IPS-15b (cell line): Measurements from ENCODE around the gene CCT2.
"Not testable (repeated sequence)": the region's sequence is repeated elsewhere in the genome, so short reads cannot be mapped to it uniquely, and the experiment has no call there.

Source experiments
- H3K27me3 ChIP-seq: one replicate; pipeline ENCODE4 v1.6.1; 2013; ENCODE audit warnings: low read length; ENCODE audit not compliant: control insufficient read depth, insufficient read depth
- H3K36me3 ChIP-seq: one replicate; pipeline ENCODE4 v1.6.1; 2013; ENCODE audit warnings: low read length; ENCODE audit not compliant: control insufficient read depth, insufficient read depth
- H3K4me1 ChIP-seq: one replicate; pipeline ENCODE4 v1.6.1; 2013; ENCODE audit warnings: mild to moderate bottlenecking, low read length; ENCODE audit not compliant: control insufficient read depth, insufficient read depth
- H3K4me3 ChIP-seq: one replicate; pipeline ENCODE4 v1.5.1; 2013; ENCODE audit warnings: low read depth, low read length
- H3K9ac ChIP-seq: one replicate; pipeline ENCODE4 v1.6.1; 2013; ENCODE audit warnings: low read depth, mild to moderate bottlenecking, low read length
- H3K9me3 ChIP-seq: one replicate; pipeline ENCODE4 v1.6.1; 2013; ENCODE audit warnings: mild to moderate bottlenecking, low read length; ENCODE audit not compliant: control insufficient read depth, insufficient read depth

CCT2 gene

DNA sequence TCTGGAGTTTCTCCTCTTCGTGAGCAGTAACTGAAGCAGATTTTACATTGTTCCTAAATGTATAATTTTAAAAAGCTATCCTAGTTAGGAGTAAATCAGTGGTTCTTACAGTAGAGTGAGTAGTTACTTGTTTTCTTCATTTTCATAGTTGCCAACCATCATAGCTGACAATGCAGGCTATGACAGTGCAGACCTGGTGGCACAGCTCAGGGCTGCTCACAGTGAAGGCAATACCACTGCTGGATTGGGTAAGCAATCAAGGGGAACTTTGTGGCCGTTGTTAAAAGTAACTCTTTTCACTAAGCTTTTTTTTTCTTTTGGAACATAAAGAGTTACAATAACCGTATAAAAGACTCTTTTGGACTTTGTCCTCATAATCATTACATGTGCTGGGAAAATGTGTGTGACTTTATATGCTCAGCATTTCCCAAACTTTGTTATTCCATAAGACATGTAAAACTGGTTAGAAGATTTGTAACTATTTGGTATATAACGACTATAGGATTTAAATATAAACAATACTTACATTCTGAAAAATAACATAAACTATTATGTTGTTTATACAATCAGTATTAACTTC is 13.0 kb downstream of the CCT2 start:
- no peak overlapping the region for H3K4me3 ChIP-seq
- peaks cover 44% of the 10 kb centered on the region for H3K36me3 ChIP-seq

GRCh38 chr12:69600804-69601203 is 15.5 kb downstream of the CCT2 start:
- Histone ChIP-seq H3K36me3 (peaks cover 32% of the 10 kb centered on the region), H3K4me3 (no peak overlapping the region), H3K9me3 (no peaks in the 10 kb centered on the region), H3K4me1 (no peaks in the 10 kb centered on the region), H3K27me3 (no peaks in the 10 kb centered on the region), H3K9ac (no peak overlapping the region)

More for the DNA sequence above, 13.0 kb downstream of the CCT2 start:
- H3K9me3 ChIP-seq: no peaks in the 10 kb centered on the region
- H3K27me3 ChIP-seq: no peaks in the 10 kb centered on the region
- no peak overlapping the region for H3K9ac ChIP-seq
- H3K4me1 ChIP-seq: no peaks in the 10 kb centered on the region

- H3K27me3 ChIP-seq: no peaks in the 10 kb centered on the region
- no peak overlapping the region for H3K4me3 ChIP-seq
- no peak overlapping the region for H3K9ac ChIP-seq
- H3K4me1 ChIP-seq: no peaks in the 10 kb centered on the region
- no peaks in the 10 kb centered on the region for H3K9me3 ChIP-seq
- H3K36me3 ChIP-seq: peaks cover 23% of the 10 kb centered on the region
Observed at GRCh38 chr12:69601962-69602685, 16.9 kb downstream of the CCT2 start.

GRCh38 chr12:69602954-69603353 is 17.7 kb downstream of the CCT2 start:
- Histone ChIP-seq H3K9me3 (no peaks in the 10 kb centered on the region), H3K4me3 (no peak overlapping the region), H3K9ac (no peak overlapping the region), H3K27me3 (no peaks in the 10 kb centered on the region), H3K36me3 (peaks cover 15% of the 10 kb centered on the region), H3K4me1 (no peaks in the 10 kb centered on the region)

DNA sequence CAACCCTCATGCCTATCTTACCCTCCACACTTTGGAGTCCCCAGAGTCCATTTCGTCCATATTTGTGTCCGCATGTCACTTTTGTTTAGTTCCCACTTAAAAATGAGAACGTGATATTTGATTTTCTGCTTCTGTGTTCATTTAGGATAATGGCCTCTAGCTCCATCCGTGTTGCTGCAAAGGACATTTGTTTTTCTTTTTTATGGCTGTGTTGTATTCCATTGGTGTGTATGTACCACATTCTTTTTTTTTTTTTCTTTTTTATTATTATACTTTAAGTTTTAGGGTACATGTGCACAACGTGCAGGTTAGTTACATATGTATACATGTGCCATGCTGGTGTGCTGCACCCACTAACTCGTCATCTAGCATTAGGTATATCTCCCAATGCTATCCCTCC is 18.3 kb downstream of the CCT2 start:
- not testable (repeated sequence) for H3K4me3 ChIP-seq, H3K27me3 ChIP-seq, H3K9ac ChIP-seq, H3K9me3 ChIP-seq, H3K4me1 ChIP-seq
- peaks cover 12% of the 10 kb centered on the region for H3K36me3 ChIP-seq

DNA sequence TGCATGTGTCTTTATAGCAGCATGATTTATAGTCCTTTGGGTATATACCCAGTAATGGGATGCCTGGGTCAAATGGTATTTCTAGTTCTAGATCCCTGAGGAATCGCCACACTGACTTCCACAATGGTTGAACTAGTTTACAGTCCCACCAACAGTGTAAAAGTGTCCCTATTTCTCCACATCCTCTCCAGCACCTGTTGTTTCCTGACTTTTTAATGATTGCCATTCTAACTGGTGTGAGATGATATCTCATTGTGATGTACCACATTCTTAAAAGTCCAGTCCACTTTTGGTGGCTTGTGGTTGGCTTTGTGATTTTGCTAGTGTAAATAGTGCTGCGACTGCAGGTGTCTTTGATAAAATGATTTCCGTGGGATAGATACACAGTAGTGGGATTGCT is 19.0 kb downstream of the CCT2 start:
- not testable (repeated sequence) for H3K4me3 ChIP-seq, H3K9me3 ChIP-seq, H3K9ac ChIP-seq, H3K27me3 ChIP-seq, H3K4me1 ChIP-seq
- H3K36me3 ChIP-seq: peaks cover 12% of the 10 kb centered on the region

GRCh38 chr12:69608114-69608513 is 22.9 kb downstream of the CCT2 start:
- H3K4me3 ChIP-seq: no peak overlapping the region
- H3K4me1 ChIP-seq: no peaks in the 10 kb centered on the region
- H3K27me3 ChIP-seq: no peaks in the 10 kb centered on the region
- no peaks in the 10 kb centered on the region for H3K36me3 ChIP-seq
- H3K9ac ChIP-seq: no peak overlapping the region
- no peaks in the 10 kb centered on the region for H3K9me3 ChIP-seq

GRCh38 chr12:69610126-69610525 is 24.9 kb downstream of the CCT2 start:
- H3K9me3 ChIP-seq: no peaks in the 10 kb centered on the region
- no peaks in the 10 kb centered on the region for H3K27me3 ChIP-seq
- H3K9ac ChIP-seq: no peak overlapping the region
- no peak overlapping the region for H3K4me3 ChIP-seq
- no peaks in the 10 kb centered on the region for H3K4me1 ChIP-seq
- H3K36me3 ChIP-seq: no peaks in the 10 kb centered on the region

DNA sequence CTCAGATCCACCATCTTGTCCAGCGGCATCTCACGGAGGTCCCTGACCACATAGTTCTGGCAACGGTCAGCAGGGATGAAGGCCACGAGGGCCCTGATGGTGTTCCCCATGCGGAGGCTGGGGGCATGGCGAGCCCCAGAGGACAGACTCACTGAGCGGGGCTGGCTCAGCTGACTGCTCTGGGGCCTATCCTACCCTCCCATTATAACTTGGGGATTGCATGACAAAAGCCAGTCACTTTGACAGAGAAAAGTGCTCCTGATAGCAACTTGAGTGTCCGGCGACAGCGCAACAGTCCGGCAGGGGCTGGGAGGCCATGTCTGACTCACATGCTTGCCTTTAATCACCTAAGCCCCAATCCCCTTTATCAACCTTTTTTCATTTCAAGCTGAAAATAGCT is 25.5 kb downstream of the CCT2 start, which contains the start of gene LRRC10:
TSS of gene LRRC10 (minus strand) at position 179 of the 400 bp plus-strand sequence. CDS start at position 110, 69 bp downstream.
- Histone ChIP-seq H3K4me3 (no peak within 1 kb of the TSS), H3K4me1 (no peaks in the 10 kb centered on the region), H3K9ac (no peak within 1 kb of the TSS), H3K27me3 (no peaks in the 10 kb centered on the region), H3K9me3 (no peaks in the 10 kb centered on the region), H3K36me3 (no peaks in the 10 kb centered on the region)

GRCh38 chr12:69613351-69613750 is 28.1 kb downstream of the CCT2 start:
- H3K4me1 ChIP-seq: no peaks in the 10 kb centered on the region
- H3K27me3 ChIP-seq: no peaks in the 10 kb centered on the region
- H3K4me3 ChIP-seq: no peak overlapping the region
- H3K9me3 ChIP-seq: no peaks in the 10 kb centered on the region
- no peak overlapping the region for H3K9ac ChIP-seq
- H3K36me3 ChIP-seq: no peaks in the 10 kb centered on the region

- no peak overlapping the region for H3K9ac ChIP-seq
- no peaks in the 10 kb centered on the region for H3K27me3 ChIP-seq
- no peaks in the 10 kb centered on the region for H3K9me3 ChIP-seq
- H3K4me3 ChIP-seq: no peak overlapping the region
- H3K36me3 ChIP-seq: no peaks in the 10 kb centered on the region
- no peaks in the 10 kb centered on the region for H3K4me1 ChIP-seq
Observed at GRCh38 chr12:69616025-69616424, 30.8 kb downstream of the CCT2 start.

- Histone ChIP-seq H3K4me1 (no peaks in the 10 kb centered on the region), H3K9me3 (no peaks in the 10 kb centered on the region), H3K4me3 (no peak overlapping the region), H3K9ac (no peak overlapping the region), H3K27me3 (no peaks in the 10 kb centered on the region), H3K36me3 (no peaks in the 10 kb centered on the region)
Observed at GRCh38 chr12:69619050-69619449, 33.8 kb downstream of the CCT2 start.
